Measurements from ENCODE around the gene PCK1.

The PCK1 gene

DNA sequence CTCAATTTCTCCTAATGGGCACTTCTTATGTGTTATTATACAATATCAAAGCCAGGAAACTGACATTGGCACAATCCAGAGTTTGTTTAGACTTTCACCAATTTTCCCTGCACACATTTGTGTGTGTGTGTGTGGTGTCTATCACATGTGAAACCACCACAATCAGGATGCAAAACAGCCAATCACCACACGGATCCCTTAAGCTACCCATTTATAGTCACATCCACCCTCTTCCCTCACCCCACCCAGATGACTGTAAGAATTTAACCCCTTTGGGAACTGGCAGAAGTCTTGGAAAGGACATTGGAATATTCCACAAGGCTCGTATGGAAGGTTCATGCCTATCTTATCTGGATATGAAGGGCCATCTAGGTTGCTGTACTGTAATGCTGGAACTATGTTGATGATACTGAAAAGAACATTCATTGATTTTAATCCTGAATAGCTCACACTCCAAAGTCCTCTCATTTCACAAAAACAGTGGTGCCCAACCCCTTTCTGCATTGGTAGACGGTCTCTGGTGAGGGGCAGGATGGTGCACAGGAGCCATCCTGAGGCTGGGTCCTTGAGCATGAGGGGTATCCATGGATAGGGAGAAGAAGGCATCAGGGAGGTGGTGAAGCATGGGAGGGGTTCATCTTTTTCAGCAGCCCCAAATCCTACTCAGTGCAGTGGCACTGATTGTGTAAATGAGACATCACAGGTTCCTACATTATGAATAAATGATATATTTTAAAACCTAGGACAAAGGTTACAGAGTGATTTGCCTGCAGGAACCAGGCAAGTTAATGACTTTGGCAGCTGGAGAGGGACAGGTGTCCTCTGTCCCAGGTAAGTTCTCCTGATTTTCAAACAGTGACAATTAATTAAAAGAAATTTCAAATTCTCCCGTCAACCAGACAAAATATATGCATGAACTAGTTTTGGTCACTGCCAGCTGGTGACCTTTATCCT, 23.9 kb upstream of the PCK1 start:
- no peak for DNase-seq (ENCODE audit: low read depth)

DNA sequence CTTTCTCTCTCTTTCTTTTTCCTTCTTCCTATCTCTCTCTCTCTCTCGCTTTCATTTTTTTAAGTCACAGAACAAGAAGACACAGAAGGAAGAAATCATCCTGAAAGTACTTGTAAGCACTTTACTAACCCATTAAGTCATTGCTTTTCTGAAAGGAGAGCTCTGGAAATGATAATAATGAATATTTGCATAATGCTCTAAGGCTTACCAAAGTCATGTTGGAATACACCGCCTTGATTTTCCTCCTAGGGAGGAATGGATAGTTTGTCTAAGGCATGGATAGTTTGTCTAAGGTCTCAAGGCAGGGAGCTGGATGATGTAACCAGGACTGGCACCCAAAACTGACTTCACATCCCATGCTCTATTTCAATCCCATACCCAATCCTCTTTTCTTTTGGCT, 23.1 kb upstream of the PCK1 start:
- no peak for DNase-seq (ENCODE audit: low read depth)

DNA sequence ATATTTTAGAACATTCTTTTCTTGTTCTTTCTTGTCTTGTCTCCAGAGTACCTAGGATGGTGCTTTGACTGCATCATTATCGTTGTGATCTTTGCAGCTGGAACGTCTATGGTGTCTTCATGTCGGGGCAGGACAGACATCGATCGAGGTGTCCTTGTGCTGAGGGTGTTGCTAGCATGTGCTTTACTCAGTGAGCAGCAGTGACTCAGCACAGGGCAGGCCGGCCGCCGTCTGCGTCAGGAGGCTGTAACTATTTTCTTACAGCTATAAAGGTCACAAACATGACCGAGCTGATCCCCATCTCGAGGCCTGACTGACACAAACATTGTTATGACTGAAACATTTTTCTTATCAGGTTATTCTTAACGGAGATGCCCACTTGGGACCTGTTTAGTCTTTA, 21.0 kb upstream of the PCK1 start:
- DNase-seq (ENCODE audit: low read depth), result no peak

DNA sequence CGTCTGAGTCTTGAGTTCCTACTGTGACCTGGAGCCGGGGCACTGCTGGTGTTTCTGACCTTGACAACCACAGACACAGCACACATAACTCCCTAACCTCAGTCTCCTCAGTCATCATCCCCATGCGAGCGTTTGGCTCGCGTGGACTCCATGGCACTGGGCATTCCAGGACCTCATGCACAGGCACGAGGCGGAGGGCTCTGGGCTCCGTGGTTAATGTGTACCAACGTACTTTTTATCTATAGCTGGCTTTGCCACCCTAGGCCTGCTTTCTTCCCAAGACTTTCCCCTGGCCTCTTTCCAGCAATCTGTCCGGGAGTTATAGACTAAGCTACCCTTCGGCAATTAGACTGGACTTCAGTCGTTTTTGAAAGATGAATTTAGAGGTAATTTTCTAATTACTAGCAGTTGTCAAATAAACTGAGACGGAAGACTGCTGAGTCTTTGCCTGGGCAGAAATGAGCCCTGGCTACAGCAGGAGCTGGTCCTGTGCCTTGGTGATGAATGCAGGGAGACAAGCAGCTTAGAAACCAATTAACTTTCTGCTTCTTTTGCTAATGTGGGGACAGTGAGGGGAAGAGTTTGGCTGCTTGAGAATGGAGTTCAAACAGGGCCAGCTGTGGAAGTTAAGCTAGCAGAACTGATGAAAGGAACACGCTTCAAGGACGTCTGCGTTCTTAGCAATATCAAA, 19.9 kb upstream of the PCK1 start:
- DNase-seq (ENCODE audit: low read depth), result no peak

DNA sequence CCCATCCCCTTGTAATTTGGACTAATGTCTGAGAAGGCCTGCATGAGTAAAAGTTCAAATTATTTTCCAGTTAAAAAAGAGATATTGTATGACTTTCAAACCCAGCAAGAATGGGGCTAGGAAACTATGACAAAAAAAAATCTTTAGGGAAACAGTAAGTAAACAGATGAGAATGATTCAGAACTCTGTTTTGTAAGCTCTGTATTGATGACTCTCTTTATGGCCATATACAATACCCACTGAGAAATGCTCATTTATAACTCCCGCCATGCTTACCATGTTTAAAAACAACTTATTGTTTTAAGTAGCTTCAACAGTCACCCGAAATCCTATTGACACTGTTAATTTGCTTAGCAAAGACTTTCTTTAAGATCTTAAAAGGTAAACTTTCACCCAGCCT, 17.2 kb upstream of the PCK1 start:
- DNase-seq (ENCODE audit: low read depth), result no peak

DNA sequence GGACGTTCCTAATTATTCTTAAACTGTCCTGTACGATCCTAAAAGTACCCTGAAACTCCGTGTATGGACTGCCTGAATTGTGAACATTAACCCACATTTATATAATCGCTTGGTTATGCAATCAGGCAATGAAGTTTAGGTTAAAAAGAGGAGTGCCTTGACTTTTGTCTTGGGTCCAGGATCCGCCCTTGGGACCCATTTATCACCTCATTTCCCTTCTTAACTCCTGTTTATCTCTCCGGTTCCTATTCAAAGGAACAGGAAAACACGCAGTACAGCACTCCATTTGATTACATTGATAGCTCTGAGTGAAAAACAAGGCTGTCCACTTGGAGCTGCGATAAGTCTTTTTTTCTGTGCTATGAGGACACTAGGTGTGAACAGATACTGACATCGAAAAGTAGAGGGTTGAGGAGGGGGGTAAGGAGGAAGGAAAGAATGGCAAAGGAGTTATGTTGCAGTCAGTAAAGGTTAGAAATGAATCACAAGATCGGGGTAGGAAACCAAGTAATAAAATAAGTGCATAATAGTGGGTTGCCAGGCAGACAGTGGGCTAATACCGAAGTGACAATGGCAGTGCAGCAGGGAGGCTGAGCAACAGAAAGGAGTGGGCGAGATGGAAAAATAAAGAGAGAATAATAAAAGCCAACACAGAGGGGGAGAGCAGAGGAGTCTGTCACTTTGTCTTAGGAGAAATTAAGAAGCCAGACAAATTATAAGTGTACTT, 15.9 kb upstream of the PCK1 start:
- no peak for DNase-seq (ENCODE audit: low read depth)

DNA sequence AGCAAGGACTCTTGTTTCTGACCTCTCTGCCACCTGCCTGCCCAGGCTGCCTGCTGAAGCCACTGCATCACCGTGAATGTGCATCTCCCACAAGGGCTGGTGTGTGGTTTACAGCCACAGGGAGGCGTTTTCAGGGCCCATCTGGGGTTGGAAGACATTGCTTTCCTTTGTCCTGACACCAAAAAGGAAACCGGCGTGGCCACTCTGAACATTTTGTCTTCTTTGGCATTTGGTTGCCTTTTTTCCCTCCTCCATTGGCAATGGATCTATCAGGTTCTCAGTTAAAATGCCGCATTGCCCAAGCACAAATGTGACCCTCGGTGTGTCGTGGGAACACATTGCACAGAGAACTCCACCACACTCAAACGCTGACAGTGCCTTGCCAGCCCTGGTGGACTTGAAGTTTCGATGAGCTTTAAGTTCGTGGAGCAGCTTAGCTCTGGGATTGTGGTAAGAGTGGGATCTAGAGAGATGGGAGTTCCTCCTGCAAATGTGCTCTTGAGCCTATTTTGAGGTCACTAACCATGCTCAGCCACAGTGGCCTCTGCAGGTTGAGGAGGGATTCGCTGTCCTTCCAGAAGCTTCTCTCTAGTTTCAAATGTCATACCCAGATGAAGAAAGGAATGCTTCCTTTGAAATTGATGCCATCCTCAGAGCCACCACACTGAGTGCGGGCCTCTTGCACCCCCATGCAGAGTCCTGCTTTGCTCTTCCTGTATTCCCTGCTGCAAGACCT, 14.8 kb upstream of the PCK1 start:
- DNase-seq (ENCODE audit: low read depth), result no peak

DNA sequence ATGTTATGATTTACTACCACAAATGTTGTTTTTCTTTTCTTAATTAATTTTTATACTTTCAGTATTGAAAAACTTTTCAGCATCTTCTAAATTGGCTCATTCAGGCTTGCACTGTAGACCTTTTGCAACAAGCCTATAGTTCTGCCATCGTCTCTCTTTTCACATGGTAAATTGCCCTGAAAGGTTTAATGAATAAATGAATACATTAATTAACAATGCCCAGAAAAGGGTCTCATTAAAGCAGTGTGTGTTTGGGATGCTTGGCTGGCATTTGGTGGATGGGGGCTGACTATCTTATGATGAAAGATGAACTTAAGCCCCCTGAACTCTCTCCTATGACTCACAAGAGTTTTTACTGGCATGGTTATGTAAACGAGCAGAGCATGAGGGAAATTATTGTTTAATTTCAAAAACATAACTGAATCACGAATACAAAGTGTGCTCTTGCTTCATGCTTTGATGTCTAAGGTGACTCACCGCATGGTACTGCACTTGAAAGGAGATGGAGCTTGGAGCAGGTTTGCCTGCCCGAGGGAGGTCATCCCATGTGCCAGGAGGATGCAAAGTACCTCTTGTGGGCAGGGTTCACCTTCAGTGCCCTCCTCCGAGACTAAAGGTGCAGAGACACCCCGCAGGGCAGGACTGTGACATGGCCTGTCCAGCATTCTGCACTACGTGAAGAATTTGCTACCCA, 13.8 kb upstream of the PCK1 start:
- DNase-seq (ENCODE audit: low read depth), result no peak

DNA sequence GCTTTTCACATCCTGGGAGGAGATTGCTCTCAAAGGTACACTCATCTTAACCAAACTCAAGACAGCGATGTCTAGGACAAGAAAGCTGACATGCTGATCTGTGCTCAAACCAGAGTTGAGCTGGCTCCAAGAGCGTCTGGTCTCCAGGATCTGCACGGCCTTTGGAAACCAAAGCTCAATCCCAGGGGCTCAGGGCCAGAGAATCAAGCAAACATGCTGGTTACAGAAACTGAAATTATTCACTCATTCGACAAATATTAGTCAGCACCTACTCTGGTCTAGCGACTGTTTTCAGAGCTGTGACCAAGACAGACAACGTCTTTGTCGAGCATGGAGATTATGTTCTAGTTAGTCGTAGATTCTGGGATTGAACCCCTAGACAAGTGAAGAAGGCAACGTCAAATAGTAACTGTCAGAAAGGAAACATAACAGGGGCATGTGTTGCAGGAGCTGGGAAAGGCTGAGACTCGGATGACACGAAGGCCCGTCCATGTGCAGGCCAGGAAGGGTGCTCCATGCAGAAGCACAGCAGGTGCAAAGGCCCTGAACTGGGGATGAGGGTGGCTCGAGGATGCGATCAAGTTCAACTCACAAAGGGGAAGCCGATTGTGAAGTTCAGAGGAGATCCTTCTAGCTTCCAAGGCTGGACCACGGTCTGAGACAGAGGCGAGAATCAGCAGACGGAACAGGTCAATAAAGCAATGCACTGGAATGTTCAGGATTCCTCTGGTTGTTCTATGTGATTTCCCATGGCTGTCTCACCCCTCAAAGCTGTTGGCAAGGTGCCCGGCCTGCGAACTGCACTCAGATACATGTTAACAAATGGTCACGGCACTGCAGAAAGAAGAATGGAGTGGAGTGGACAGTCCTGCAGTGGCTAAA, 12.5 kb upstream of the PCK1 start:
- DNase-seq (ENCODE audit: low read depth), result no peak

DNA sequence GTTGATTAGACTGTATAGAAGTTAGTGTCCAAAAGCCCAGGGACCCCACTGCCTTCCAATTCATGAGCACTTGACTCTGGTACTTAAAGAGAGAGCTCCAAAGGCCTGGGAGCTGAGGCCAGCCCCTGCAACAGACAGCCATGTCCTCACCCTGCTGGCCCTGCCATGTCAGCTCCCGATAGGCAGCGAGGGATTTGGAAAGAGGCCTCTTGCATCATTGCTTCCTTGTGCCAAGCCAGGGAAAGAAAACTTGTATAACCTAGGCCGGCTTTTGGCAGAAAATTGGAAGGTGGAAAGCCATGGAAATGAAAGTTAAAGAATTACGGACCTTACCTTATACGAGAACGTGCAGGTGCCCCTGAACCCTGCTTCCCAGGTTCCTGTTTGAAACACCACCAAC, 8.4 kb upstream of the PCK1 start:
- no peak for DNase-seq (ENCODE audit: low read depth)

DNA sequence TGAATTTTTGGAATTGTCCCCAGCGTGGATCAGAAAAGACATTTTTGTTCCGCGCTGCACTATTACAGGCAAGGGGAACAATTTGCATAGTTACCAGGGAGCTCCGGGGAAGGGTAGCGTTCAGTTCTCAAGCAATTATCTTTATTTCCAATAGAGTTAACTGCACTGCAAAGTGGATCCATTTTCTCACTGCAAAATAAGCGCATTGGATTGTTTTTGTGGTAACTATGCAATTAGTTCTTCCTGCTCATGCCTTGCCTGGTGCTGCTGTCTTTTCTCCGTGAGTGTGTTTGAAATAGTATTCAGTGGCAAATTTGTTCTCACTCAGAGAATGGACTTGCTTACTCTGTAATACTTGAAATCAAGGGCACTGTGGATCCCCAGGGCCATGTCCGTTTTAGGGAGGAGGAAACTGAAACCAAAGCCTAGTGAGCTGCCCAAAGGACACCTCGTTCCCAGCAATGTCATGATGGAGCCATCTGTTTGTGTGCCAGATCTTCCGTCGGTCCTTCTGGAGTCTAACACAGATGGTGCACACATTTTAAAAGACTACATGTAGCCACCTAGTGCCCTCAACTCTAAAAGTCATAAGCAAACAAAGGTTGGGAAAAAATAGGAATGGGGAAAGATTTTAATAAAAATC, 7.4 kb upstream of the PCK1 start:
- no peak for DNase-seq (ENCODE audit: low read depth)

DNA sequence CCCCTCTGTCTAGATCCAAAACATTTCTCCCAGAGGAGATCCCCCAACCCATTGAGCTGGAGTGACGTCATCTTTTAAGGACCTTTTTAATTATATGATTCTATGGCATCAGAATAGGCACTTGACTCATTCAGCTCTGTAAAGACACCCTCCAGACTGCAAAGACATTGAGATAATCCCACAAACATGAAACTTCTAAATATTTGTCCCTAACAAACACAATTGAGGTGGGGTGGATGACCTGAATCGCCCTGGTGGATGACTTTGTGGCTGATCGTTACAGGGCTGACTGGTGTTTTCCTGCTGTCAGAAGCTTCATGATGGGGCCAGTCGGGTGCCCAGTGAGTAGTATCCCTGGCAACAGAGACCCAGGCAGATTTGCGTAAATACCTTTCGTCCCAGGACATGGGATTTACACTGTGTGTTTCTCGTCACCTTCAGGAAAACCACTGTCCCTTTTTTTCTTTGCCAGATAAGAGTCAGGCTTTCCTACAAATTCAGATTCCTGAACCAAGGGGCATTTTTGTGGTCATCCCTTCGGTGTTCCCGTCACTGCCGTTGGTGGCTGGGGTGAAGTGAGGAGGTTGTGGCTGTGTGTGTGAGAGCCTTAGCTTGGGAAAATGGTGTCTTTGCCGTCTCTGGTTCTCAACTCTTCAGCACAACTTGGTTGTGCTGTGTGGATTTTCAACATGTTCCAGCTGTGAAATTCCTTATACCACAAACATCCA, 5.3 kb upstream of the PCK1 start:
- DNase-seq (ENCODE audit: low read depth), result no peak

DNA sequence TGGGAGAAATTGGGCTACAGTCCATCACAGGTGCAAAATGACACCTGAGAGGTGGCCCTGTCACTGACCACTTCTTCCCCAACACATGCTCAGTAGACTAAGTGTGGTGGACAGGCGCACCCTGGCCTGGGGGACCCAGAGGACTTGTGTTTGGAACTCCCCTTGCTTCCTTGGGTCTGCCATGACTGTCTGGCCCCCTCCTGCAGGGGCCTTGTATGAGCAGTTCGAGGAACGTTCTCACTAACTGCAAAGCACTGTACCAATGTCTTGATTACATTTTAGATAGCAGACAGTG, 4.0 kb upstream of the PCK1 start:
- DNase-seq (ENCODE audit: low read depth), result no peak

DNA sequence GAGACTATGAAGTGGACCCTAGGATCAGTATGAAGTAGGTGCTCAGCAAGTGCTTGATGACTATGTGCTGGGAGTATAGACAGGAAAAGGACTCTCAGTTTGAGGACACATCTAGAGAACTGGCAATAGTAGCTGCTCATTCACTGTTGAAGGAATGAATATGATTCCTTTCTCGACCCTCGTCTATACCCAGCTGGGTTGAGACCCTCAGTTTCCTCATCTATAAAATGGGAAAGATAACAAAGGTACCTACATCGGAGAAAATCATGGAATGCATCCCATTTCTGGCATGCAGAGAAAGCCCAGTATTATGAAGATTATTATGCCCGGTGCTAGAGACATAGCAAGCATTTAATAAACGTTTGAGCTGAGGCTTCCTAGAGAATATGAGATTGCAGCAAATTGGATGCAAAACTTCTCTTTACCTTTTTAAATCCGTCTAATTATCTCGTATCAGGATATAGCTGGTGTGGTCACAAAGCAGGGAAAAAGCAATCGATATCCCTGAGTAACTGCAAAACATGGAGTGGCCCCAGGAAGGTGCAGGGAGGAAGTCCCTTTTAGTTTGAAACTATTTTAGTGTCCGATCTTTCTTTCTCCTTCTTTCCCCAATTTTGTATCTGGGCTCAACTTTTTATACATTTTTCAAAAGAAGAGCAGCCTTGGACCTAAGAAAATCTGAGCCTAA, 2.8 kb upstream of the PCK1 start:
- no peak for DNase-seq (ENCODE audit: low read depth)

DNA sequence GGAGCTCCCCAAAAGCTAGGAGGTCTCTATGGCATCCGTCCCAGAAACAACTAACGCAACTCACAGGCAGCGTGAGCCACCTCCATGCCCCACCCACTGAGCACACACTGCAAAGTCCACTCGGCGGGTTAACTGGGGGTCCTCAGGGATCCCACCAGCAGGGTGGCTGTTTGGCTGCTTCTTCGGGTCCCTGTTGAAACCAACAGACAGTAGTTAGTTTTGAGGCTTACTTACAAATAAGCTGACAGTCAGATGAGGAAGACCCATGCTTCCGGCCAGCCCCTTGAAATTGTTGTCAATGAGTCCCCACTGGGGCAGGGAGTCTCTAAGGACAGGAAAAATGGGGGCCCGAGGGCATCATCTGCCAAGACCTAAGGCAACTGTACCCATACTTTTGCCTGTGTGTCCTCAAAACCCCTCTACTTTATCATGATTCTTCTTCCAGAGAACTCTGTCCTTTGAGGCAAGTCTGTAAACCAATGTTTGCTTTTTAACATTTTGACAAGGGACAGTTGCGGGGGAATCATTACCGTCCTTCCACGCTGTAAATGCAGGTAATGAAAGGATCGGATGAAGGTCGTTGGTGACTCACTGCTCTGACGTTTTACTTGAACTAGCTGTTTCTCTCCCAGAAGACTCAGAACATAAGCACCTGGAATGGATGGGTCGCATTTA, 2.2 kb upstream of the PCK1 start:
- DNase-seq (ENCODE audit: low read depth), result no peak

DNA sequence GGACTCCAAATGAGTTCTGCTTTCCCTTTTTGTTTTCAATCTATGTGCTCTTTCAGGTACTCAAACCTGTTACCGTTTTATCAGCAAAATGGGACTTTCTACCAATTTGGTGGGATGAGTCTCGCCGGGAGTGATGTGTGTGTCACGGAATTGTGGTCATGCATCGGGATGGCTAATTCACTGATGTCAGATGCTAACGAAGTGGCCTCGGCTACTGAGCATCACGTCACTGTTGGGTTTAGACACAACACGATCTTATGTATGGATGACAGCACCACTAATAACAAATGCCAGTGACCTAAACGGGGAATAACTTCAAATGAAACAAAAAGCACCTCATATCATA, 1.6 kb upstream of the PCK1 start:
- no peak for DNase-seq (ENCODE audit: low read depth)

DNA sequence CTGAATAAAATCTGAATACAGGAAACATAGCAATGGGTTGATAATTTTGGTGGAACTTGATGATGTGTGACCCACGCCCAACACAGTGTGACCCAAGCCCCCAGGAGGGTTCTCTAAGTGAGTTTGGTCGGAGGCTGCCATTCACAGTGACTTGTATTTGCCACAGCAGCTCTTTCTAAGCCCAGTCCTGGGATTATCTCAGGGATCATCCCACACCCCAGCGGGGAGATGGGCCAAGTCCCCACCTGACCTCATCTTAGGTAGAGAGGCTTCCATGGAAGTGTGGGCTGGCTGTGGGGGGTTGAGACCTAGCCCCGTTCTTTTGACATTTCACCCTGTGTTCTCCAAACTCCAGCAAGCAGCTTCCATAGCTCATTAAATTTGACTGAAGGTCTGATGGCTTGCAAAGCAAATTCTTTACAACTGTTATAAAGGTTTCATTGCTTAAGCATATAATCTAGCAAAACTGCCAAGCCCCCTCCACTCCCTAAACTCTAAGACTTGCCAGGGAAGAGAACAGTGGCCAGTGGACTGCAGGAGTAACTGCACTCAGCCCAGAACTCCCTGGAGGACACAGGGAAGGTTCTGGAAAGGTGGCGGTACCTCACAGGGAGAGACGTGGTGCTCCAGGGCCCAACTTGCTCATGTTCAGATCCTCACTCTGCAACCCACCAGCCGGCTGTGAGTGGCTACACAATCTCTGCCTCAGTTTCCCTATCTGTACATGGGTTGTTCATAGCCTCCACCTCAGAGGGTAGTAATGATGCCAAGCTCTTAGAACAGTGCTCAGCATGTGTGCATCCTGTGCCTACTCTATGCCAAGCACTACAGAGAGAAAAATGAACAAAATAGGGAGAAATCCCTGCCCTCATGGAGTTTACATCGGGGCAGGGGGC, 1.0 kb upstream of the PCK1 start:
- DNase-seq (ENCODE audit: low read depth), result no peak

Measured in non-pigmented ciliary epithelial cell (primary cell).